ENCODE measurements around the gene SVIL.

- TF ChIP-seq CTCF (IDR thresholded peaks at IDR 0.05) (no peak), POLR2A (IDR thresholded peaks at IDR 0.05) (no peak)
These were observed 206.3 kb downstream of the SVIL start for GRCh38 chr10:29428486-29428885.

Data from heart left ventricle (tissue), 13 donors.